IPS-15b (cell line): ENCODE measurements around the gene FSTL4.
"Not testable (repeated sequence)": the region's sequence is repeated elsewhere in the genome, so short reads cannot be mapped to it uniquely, and the experiment has no call there.

Source experiments
- H3K27me3 ChIP-seq: one replicate; pipeline ENCODE4 v1.6.1; 2013; ENCODE audit warnings: low read length; ENCODE audit not compliant: control insufficient read depth, insufficient read depth
- H3K36me3 ChIP-seq: one replicate; pipeline ENCODE4 v1.6.1; 2013; ENCODE audit warnings: low read length; ENCODE audit not compliant: control insufficient read depth, insufficient read depth
- H3K4me1 ChIP-seq: one replicate; pipeline ENCODE4 v1.6.1; 2013; ENCODE audit warnings: mild to moderate bottlenecking, low read length; ENCODE audit not compliant: control insufficient read depth, insufficient read depth
- H3K4me3 ChIP-seq: one replicate; pipeline ENCODE4 v1.5.1; 2013; ENCODE audit warnings: low read depth, low read length
- H3K9ac ChIP-seq: one replicate; pipeline ENCODE4 v1.6.1; 2013; ENCODE audit warnings: low read depth, mild to moderate bottlenecking, low read length
- H3K9me3 ChIP-seq: one replicate; pipeline ENCODE4 v1.6.1; 2013; ENCODE audit warnings: mild to moderate bottlenecking, low read length; ENCODE audit not compliant: control insufficient read depth, insufficient read depth

The FSTL4 gene

DNA sequence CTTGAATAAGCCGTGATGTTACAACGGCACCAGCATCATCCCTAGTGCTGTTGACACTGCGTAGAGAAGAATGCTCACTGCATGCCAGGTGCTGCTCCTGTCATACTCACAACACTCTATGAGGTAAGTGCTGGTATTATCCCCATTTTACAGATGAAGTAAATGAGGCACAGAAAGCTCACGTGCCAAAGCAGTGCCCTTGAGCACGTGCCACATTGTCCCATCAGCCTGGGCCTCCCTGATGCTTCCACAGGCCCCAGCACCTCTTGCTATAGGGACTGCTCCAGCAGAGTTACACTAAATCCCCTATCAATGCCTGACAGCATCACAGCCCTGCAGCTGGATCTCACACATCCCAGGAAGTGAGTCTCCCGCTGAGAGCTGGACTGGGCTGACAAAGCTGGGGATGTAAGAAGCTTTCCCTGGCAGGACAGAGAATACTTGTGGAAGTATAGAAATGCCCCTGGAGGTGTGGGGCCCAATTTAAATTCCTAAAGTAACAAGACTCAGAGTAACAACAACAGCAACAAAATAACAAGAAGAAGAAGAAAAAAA lies 216.1 kb downstream of the FSTL4 start:
- Histone ChIP-seq H3K4me3 (no peak overlapping the region), H3K27me3 (no peaks in the 10 kb centered on the region), H3K4me1 (peaks cover 4% of the 10 kb centered on the region), H3K9ac (no peak overlapping the region), H3K9me3 (no peaks in the 10 kb centered on the region), H3K36me3 (no peaks in the 10 kb centered on the region)

DNA sequence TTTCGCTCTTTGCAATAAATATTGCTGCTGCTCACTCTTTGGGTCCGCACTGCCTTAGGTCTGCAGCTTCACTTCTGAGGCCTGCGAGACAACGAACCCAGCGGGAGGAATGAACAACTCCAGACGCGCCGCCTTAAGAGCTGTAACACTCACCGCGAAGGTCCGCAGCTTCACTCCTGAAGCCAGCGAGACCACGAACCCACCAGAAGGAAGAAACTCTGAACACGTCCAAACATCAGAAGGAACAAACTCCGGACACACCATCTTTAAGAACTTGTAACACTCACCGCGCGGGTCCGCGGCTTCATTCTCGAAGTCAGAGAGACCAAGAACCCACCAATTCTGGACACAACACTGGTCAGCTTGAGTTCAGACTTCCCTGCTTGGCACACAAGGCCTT lies 217.1 kb downstream of the FSTL4 start:
- H3K4me3 ChIP-seq, H3K4me1 ChIP-seq, H3K36me3 ChIP-seq, H3K27me3 ChIP-seq, H3K9ac ChIP-seq, H3K9me3 ChIP-seq: not testable (repeated sequence)

DNA sequence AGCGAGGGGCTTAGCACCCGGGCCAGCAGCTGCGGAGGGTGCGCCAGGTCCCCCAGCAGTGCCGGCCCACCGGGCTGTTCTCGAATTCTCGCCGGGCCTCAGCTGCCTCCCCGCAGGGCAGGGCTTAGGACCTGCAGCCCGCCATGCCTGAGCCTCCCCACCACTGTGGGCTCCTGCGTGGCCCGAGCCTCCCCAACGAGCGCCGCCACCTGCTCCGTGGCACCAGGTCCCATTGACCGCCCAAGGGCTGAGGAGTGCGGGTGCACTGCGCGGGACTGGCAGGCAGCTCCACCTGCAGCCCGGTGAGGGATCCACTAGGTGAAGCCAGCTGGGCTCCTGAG lies 217.9 kb downstream of the FSTL4 start:
- H3K36me3 ChIP-seq, H3K9ac ChIP-seq, H3K9me3 ChIP-seq, H3K27me3 ChIP-seq, H3K4me1 ChIP-seq, H3K4me3 ChIP-seq: not testable (repeated sequence)

DNA sequence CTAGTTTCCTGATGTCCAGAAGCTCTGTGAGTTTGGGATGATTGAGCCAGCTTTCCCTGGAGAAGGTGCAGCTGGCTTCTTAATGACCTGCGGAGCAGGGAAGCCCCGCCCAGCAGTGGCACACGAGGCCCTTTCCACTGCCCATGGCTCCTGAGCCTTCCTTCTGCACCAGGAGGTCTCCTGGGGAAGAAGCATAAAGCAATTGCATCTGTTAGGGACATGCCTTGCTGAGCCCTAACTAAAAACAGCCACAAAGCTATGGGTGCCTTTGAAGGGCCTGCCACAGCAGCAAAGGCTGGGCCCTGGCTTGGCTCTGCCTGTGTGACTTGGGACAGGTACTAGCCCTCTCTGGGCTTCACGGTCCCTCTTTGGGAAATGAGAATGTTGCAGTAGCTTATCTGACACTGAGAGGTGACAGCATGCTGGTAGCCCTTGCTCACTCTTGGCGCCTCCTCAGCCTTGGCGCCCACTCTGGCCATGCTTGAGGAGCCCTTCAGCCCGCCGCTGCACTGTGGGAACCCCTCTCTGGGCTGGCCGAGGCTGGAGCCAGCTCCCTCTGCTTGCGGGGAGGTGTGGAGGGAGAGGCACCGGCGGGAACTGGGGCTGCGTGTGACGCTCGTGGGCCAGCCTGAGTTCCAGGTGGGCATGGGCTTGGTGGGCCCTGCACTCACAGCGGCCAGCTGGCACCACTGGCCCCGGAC lies 218.4 kb downstream of the FSTL4 start:
- Histone ChIP-seq H3K36me3 (no peaks in the 10 kb centered on the region), H3K4me1 (peaks cover 2% of the 10 kb centered on the region), H3K27me3 (no peaks in the 10 kb centered on the region), H3K4me3 (no peak overlapping the region), H3K9me3 (no peaks in the 10 kb centered on the region), H3K9ac (no peak overlapping the region)

DNA sequence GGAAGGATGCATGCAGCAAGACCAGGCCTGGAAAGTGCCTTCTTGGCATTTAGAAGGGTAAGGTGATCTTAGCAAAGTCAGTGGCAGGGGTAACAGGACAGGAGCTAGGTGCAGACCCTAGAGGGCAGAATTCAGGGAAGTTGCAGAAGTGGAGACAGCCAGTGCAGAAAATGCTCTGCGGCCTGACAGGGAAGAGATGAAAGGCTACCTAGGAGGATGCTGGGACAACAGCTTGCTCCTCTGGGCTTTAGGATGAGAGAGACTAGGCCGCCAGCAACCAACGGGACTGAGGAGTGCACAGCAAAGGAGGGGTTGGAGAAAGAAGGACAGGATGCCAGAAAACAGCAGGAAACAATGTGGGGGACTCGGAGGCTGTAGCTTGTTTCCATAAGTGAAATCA lies 219.9 kb downstream of the FSTL4 start:
- H3K9ac ChIP-seq, result no peak overlapping the region
- no peaks in the 10 kb centered on the region for H3K36me3 ChIP-seq
- no peaks in the 10 kb centered on the region for H3K27me3 ChIP-seq
- H3K4me3 ChIP-seq, result no peak overlapping the region
- H3K9me3 ChIP-seq, result no peaks in the 10 kb centered on the region
- peaks cover 2% of the 10 kb centered on the region for H3K4me1 ChIP-seq

DNA sequence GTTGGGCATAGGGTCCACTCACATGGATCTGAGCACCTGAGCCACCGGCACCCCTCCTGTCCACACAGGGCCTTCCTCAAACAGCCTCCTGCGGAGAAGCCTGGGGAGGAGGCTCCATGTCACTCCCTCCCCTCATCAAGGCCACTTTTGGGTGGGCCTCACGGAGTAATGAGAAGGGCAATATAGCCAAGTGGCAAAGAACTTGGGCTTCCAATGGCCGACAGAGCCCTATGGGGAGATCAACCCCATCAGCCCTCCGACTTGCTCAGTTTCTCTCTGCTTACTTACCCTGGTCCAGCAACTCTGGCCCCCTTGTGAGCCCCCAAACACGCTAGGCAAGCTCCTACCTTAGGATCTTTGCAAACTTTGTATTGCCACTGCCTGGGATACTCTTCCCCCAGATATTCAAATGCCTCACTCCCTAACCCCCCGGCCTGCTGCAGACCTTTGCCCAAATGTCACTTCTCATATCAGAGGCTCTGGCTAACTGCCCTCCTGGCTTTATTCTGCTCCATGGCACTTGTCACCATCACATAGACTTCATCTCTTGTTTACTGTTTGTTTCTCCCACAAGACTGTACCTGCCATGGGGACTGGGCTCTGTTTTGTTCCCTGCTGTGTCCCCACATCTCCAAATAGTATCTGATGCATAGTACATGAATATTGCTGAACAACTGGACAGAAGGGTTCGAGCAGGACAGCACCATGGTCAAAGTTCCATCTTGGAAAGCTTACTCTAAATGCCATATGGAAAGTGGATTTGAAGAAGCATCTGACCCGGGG lies 220.8 kb downstream of the FSTL4 start:
- H3K9me3 ChIP-seq, result no peaks in the 10 kb centered on the region
- H3K4me3 ChIP-seq, result no peak overlapping the region
- no peak overlapping the region for H3K9ac ChIP-seq
- H3K36me3 ChIP-seq, result no peaks in the 10 kb centered on the region
- H3K27me3 ChIP-seq, result no peaks in the 10 kb centered on the region
- no peaks in the 10 kb centered on the region for H3K4me1 ChIP-seq

DNA sequence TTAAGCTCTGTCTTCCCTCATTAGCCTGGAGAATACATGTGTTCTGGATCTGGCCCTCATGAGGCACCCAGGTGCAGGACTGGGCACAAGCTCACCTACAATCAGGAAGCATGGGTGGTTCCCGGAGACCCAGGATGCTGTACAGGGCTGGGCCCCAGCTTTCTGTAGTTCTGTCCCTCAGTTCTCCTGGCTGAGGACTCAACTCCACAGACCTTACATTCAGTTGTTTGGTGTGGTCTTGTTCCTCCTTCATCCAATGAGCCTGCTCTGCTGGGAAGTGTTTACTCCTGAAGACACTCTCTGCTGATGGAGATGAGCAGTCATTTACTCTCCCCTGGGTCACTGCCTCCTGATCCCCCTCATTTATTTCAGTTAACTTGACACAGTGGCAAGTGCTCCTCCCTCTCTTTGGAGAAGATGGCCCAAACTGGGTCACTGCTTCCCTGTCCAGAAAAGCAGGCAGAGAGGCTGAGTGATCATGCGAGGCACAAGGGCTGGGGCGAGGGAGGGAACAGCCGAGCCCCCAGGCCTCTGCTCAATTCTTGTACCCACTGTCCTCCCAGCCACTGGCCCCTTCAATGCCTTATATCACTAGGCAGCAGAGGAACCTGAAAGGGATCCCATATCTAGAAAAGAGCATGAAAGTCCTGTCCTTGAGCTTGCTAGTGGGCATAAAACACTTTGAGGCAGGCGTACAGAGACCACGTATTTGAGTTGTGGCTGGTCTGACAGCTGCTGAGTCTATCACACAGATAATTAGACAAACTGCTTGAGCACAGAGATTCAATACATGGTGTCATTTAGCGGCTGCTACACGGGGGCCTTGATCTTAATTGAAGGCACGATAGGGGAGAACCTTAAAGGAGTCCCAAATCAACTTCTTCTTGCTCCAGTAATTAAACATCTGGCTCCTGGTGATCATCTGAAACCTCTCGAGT lies 221.7 kb downstream of the FSTL4 start:
- Histone ChIP-seq H3K9ac (no peak overlapping the region), H3K36me3 (no peaks in the 10 kb centered on the region), H3K4me3 (no peak overlapping the region), H3K4me1 (no peaks in the 10 kb centered on the region), H3K9me3 (no peaks in the 10 kb centered on the region), H3K27me3 (no peaks in the 10 kb centered on the region)

DNA sequence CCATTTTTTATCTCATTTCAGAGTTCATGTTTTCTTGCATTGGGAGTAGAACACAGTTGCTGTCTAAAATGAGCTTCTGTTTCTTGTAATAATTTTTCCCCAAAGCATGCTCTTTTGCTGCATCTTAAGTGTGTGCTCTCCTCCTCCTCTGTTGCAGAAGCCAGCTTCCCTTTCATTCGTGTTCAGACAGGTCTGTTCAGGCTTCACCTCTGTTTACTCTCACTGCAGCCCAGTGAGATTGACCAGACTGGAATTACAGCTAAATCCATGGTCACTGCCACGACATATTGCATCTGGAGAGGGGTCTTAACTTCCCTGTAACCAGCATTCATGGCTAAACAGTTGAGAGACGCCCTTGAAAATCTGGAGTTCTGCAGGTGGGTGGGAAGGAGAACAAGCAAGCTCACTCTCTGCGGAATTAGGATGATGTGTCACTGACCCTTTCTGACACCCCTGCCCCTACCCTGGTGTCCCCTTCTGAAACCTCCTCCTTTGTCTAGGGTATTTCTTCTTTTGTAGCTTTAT lies 223.2 kb downstream of the FSTL4 start:
- Histone ChIP-seq H3K9me3 (no peaks in the 10 kb centered on the region), H3K27me3 (no peaks in the 10 kb centered on the region), H3K9ac (no peak overlapping the region), H3K4me3 (no peak overlapping the region), H3K4me1 (peaks cover 2% of the 10 kb centered on the region), H3K36me3 (no peaks in the 10 kb centered on the region)

DNA sequence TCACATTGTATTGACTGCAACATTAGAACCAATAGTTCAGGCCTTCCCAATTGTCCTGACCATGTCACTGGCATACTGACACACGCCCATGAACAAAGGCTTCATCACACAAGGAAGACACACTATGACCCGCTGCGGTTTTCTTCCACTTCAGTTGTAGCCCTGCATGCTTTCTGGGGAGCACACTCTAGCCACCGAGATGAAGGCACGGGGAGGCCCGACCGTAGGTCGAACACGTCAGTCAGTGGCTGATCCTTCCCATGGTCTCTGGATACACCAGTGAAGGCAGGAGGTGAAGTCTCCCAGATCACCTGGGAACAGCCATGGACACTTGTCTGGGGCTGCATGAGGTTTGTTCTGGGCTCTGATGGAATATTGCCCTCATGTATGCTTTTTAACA lies 224.7 kb downstream of the FSTL4 start:
- Histone ChIP-seq H3K4me1 (peaks cover 13% of the 10 kb centered on the region), H3K9ac (no peak overlapping the region), H3K9me3 (no peaks in the 10 kb centered on the region), H3K4me3 (no peak overlapping the region), H3K36me3 (no peaks in the 10 kb centered on the region), H3K27me3 (no peaks in the 10 kb centered on the region)

DNA sequence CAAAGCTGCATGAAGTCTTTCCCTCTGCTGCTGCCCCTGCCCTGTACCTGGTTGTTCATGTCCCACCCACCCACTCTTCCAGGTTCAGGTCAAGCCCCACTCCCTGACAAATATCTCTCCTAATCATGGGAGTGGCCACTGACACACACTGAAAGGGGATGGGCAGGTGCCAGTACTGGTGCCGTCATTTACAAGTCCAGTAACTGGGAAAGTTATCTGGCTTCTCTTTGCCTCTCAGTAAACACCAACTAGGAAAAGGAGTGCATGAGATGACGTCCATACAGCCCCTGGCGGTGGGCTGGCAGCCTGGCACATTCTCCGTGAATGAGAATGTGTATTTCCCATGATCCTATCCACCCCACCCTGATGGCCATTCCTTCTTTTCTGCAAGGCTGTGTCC lies 225.2 kb downstream of the FSTL4 start:
- Histone ChIP-seq H3K27me3 (no peaks in the 10 kb centered on the region), H3K4me3 (no peak overlapping the region), H3K9me3 (no peaks in the 10 kb centered on the region), H3K4me1 (peaks cover 13% of the 10 kb centered on the region), H3K9ac (no peak overlapping the region), H3K36me3 (no peaks in the 10 kb centered on the region)

DNA sequence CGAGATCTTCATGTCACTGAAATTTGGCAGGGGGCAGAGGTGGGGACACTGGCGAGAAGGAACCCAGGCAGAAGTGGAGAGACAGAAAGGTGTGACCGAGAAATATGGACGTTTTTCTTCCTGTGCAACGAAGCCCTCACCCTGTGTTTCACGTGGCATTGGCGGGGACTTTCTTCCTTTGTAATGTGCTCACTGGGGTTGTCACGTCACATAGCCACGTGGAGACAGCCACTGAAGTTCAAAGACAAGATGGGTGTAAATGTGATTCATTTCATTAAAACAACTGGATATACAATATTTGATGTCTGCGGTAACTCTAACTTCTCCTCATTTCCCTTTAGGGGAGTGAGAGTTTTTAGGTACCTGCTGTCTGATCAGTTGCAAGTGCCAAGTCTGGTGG lies 225.7 kb downstream of the FSTL4 start:
- Histone ChIP-seq H3K4me1 (peaks cover 13% of the 10 kb centered on the region), H3K27me3 (no peaks in the 10 kb centered on the region), H3K9ac (no peak overlapping the region), H3K9me3 (no peaks in the 10 kb centered on the region), H3K4me3 (no peak overlapping the region), H3K36me3 (no peaks in the 10 kb centered on the region)
